ENCODE measurements around the gene MSMO1. TPM values are rescaled to one million over a fixed set of nuclear protein-coding genes. Genes with fewer than 3 reads are reported as not detected.

Gene MSMO1
- total and polyA plus RNA-seq, 2 of the 8 experiments (the other 6 are each of a cell fraction or from before 2014, with no cell fraction given) = 79.8 to 109 TPM

- no peak for TF ChIP-seq ASH2L (IDR thresholded peaks at IDR 0.05; ENCODE audit: low read length)
- no peak for TF ChIP-seq BACH1 (IDR thresholded peaks at IDR 0.05; ENCODE audit: low read length)
- TF ChIP-seq SAP30 (IDR thresholded peaks at IDR 0.05; ENCODE audit: insufficient read depth, insufficient replicate concordance, low read length) = no peak
- TF ChIP-seq EGR1 (IDR thresholded peaks at IDR 0.05; ENCODE audit: borderline replicate concordance, low read depth, low read length) = no peak
- TF ChIP-seq JUN (IDR thresholded peaks at IDR 0.05; ENCODE audit: low read depth, low read length) = no peak
Observed at GRCh38 chr4:165385126-165385525, 57.7 kb downstream of the MSMO1 start.

More at GRCh38 chr4:165385126-165385525, 57.7 kb downstream of the MSMO1 start:
- H3K36me3 ChIP-seq (ENCODE audit: control insufficient read depth in 2 of 4, insufficient read depth in 4 of 4, low read length in 3 of 4) = no peaks in the 10 kb centered on the region
- H3K9me3 ChIP-seq (ENCODE audit: insufficient read depth in 2 of 2, low read depth in 1 of 2, low read length in 1 of 2) = no peaks in the 10 kb centered on the region
- H3K23ac ChIP-seq (ENCODE audit: insufficient read length) = no peak overlapping the region
- no peak overlapping the region for H2AK5ac ChIP-seq (ENCODE audit: low read depth, low read length)
- no peak overlapping the region for H2BK15ac ChIP-seq (ENCODE audit: low read length)
- H4K20me1 ChIP-seq (replicated peaks in 1 of 2; ENCODE audit: control insufficient read depth in 1 of 2, insufficient read depth in 2 of 2, low read length in 2 of 2) = no peaks in the 10 kb centered on the region
- H3K4me3 ChIP-seq (ENCODE audit: extremely low read depth in 1 of 4, insufficient read depth in 2 of 4, low read depth in 3 of 4, low read length in 4 of 4) = no peak overlapping the region
- POLR2A ChIA-PET (ENCODE audit: partially characterized antibody) = no interaction called here
- H4K91ac ChIP-seq (replicated peaks; ENCODE audit: insufficient read length, low read length) = no peak overlapping the region
- no peak overlapping the region for H2BK20ac ChIP-seq (ENCODE audit: low read length)
- no peaks in the 10 kb centered on the region for H3K79me2 ChIP-seq (ENCODE audit: control insufficient read depth in 1 of 2, insufficient read depth in 2 of 2, low read length in 2 of 2)
- 88% methylated on average over 4 of the region's 4 CpGs; no CpG with 5 or more reads in 1 of the 2 experiments for WGBS, 2 experiments (ENCODE audit: extremely low coverage in 1 of 2, insufficient coverage in 1 of 2, insufficient read length in 1 of 2, insufficient replicate concordance in 2 of 2, low coverage in 1 of 2, low lambda C conversion rate in 2 of 2, missing lambda C conversion rate in 1 of 2)
- no peak overlapping the region for H3K14ac ChIP-seq (ENCODE audit: insufficient read length)
- no peak overlapping the region for H3K4ac ChIP-seq (replicated peaks; ENCODE audit: insufficient read length, low read depth, low read length)
- H3K18ac ChIP-seq (ENCODE audit: extremely low read depth, low read length) = no peak overlapping the region
- H3K4me2 ChIP-seq (ENCODE audit: insufficient read depth in 1 of 2, low read depth in 2 of 2, low read length in 2 of 2) = no peak overlapping the region
- no peak overlapping the region for H4K8ac ChIP-seq (ENCODE audit: extremely low read depth, insufficient read depth, low read length)
- H3K56ac ChIP-seq (replicated peaks; ENCODE audit: insufficient read length, low read depth, low read length) = no peak overlapping the region
- no peaks in the 10 kb centered on the region; a peak in 3 of 7 replicates for H3K4me1 ChIP-seq (replicated peaks in 1 of 4; ENCODE audit: control insufficient read depth in 3 of 4, insufficient read depth in 4 of 4, low read length in 3 of 4)
- no peak for DNase-seq (ENCODE audit: low read depth in 1 of 2, low spot score in 2 of 2)
- H3K9ac ChIP-seq (replicated peaks in 1 of 4; ENCODE audit: extremely low read depth in 1 of 4, low read depth in 3 of 4, low read length in 3 of 4) = no peak overlapping the region
- no peak overlapping the region for H3K27ac ChIP-seq (ENCODE audit: low read depth, low read length)
- FAIRE-seq = no peak
- H2BK12ac ChIP-seq (ENCODE audit: low read depth, low read length) = no peak overlapping the region
- peaks cover 0 to 2% (median under 1%) of the 10 kb centered on the region in 4 experiments; a peak in 1 of 7 replicates for H3K27me3 ChIP-seq (replicated peaks in 1 of 4; ENCODE audit: control insufficient read depth in 3 of 4, extremely low read depth in 1 of 4, insufficient read depth in 3 of 4, low read length in 3 of 4)
- H3K79me1 ChIP-seq (ENCODE audit: low read depth, low read length) = no peaks in the 10 kb centered on the region
- no peak overlapping the region for H2BK120ac ChIP-seq (replicated peaks; ENCODE audit: low read depth, low read length)
- no peak overlapping the region for H2AFZ ChIP-seq (ENCODE audit: low read length)
- H2BK5ac ChIP-seq (ENCODE audit: low read depth, low read length) = no peak overlapping the region
- H3K23me2 ChIP-seq (ENCODE audit: low read depth, low read length) = no peaks in the 10 kb centered on the region
- CTCF ChIA-PET (ENCODE audit: partially characterized antibody) = interaction anchor here (0.6 to 3.7 kb wide), 28 partner anchors 8 to 610 kb away, joined by 3 to 18 read pairs (median 5); no protein-coding TSS in a partner anchor
- no peak overlapping the region for H4K5ac ChIP-seq (ENCODE audit: insufficient read length, low read depth, low read length)
